GM18508 (cell line): Measurements from ENCODE around the gene SLC3A2.

Experiments used
- ATAC-seq: cut with Tn5 transposase; IDR thresholded peaks from one replicate; pipeline ENCODE4 v1.9.1; 2021; ENCODE audit warnings: moderate number of reproducible peaks; ENCODE audit not compliant: insufficient read depth, unreplicated experiment

SLC3A2 gene

GRCh38 chr11:62905927-62906531 lies 25.3 kb downstream of the SLC3A2 start:
- ATAC-seq: no peak

- ATAC-seq: no peak
Measured at GRCh38 chr11:62908468-62909072, 27.9 kb downstream of the SLC3A2 start.

GRCh38 chr11:62909107-62909894 lies 28.6 kb downstream of the SLC3A2 start:
- no peak for ATAC-seq

GRCh38 chr11:62910141-62910882 lies 29.6 kb downstream of the SLC3A2 start:
- ATAC-seq: no peak

GRCh38 chr11:62911137-62912130 lies 30.7 kb downstream of the SLC3A2 start:
- no peak for ATAC-seq

GRCh38 chr11:62912268-62912667 lies 31.6 kb downstream of the SLC3A2 start:
- no peak for ATAC-seq

GRCh38 chr11:62914416-62914815 lies 33.7 kb downstream of the SLC3A2 start:
- ATAC-seq: no peak

- ATAC-seq: no peak
Measured at GRCh38 chr11:62917906-62918502, 37.3 kb downstream of the SLC3A2 start.

- ATAC-seq: no peak
Measured at GRCh38 chr11:62918531-62918930, 37.8 kb downstream of the SLC3A2 start.

- no peak for ATAC-seq
Measured at GRCh38 chr11:62919476-62919875, 38.8 kb downstream of the SLC3A2 start.

- no peak for ATAC-seq
Measured at GRCh38 chr11:62919898-62920640, 39.4 kb downstream of the SLC3A2 start.

GRCh38 chr11:62921201-62921572 lies 40.5 kb downstream of the SLC3A2 start, which contains the start of gene CHRM1:
TSS of gene CHRM1 (minus strand) at chr11:62921363. CDS start at chr11:62911100, 10,263 bp downstream.
- ATAC-seq: no peak

GRCh38 chr11:62921573-62922188 lies 41.0 kb downstream of the SLC3A2 start:
- no peak for ATAC-seq

- no peak for ATAC-seq
Measured at GRCh38 chr11:62922189-62922589, 41.5 kb downstream of the SLC3A2 start.

GRCh38 chr11:62922653-62923431 lies 42.1 kb downstream of the SLC3A2 start:
- no peak for ATAC-seq

- ATAC-seq: no peak
Measured at GRCh38 chr11:62923601-62924411, 43.1 kb downstream of the SLC3A2 start.

- ATAC-seq: no peak
Measured at GRCh38 chr11:62925308-62925707, 44.6 kb downstream of the SLC3A2 start.
